Neural cell (in vitro differentiated cells): ENCODE data around the gene S100A16.

Experiments used
- EP300 ChIP-seq: fragments of 450-650 bp; conservative IDR thresholded peaks from 2 replicates; pipeline ENCODE4 v1.6.1; 2014; ENCODE audit warnings: antibody characterized with exemption, mild to moderate bottlenecking, moderate library complexity; ENCODE audit not compliant: poor library complexity, severe bottlenecking
- EZH2 ChIP-seq: fragments of 200-600, 300-800 bp; shearing (Covaris generic), sonication (generic); IDR thresholded peaks from 2 replicates; pipeline ENCODE4 v1.6.1; 2014; ENCODE audit warnings: antibody characterized with exemption, low read length, borderline replicate concordance, mild to moderate bottlenecking; ENCODE audit not compliant: insufficient read depth, poor library complexity, severe bottlenecking
- POLR2AphosphoS5 ChIP-seq: IDR thresholded peaks from 2 replicates; pipeline ENCODE4 v1.6.1; 2012
- TAF1 ChIP-seq: IDR thresholded peaks from 2 replicates; pipeline ENCODE4 v1.6.1; 2012; ENCODE audit warnings: low read depth
- TF ChIP-seq, protein P1 (sequence below): fragments of 450-650 bp; IDR thresholded peaks from 2 replicates; pipeline ENCODE4 v1.5.1; 2014; ENCODE audit warnings: antibody characterized with exemption, mild to moderate bottlenecking, moderate library complexity; ENCODE audit not compliant: poor library complexity, severe bottlenecking
- TF ChIP-seq, protein P2 (sequence below): IDR thresholded peaks from 2 replicates; pipeline ENCODE4 v1.6.1; 2012; ENCODE audit warnings: borderline replicate concordance

DNA sequence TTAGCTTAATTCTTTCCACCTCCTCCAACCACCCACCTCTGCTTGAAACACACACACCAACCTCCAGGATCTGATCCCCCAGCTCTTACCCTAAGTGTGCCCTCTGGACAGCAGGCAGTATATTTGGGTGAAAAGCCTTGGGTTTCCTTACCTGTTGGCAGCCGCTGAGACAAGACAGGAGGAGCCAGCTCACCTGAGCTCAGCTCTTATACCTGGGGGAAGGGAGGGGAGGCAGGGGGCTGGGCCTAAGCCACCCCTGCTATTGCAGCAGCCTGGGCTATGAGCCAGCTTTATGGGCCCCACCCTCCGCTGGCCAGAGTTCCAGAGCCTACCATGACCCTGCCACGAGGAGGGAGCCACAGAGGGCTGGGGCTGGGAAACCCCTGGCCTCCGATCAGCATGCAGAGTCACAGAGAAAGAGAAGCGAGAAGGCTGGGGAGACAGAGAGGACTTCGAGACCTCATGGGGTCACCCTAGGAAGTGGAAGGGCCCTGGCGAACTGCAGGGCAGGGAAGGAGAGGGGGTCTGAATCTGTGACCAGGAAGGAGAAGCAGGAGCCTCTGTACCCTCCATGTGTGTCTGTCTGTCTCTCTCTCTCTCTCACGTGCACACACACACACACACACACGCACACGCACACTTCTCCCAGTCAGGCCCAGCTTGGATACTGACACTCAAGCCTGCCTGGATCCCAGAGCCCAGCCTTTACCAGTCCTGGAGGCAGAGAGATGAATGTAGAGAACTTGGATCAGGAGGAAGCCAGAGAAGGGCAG, 3.4 kb upstream of the S100A16 start, which contains the start of gene S100A14:
- TF ChIP-seq, protein P1, sequence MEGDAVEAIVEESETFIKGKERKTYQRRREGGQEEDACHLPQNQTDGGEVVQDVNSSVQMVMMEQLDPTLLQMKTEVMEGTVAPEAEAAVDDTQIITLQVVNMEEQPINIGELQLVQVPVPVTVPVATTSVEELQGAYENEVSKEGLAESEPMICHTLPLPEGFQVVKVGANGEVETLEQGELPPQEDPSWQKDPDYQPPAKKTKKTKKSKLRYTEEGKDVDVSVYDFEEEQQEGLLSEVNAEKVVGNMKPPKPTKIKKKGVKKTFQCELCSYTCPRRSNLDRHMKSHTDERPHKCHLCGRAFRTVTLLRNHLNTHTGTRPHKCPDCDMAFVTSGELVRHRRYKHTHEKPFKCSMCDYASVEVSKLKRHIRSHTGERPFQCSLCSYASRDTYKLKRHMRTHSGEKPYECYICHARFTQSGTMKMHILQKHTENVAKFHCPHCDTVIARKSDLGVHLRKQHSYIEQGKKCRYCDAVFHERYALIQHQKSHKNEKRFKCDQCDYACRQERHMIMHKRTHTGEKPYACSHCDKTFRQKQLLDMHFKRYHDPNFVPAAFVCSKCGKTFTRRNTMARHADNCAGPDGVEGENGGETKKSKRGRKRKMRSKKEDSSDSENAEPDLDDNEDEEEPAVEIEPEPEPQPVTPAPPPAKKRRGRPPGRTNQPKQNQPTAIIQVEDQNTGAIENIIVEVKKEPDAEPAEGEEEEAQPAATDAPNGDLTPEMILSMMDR: no peak
- TF ChIP-seq, protein P2, sequence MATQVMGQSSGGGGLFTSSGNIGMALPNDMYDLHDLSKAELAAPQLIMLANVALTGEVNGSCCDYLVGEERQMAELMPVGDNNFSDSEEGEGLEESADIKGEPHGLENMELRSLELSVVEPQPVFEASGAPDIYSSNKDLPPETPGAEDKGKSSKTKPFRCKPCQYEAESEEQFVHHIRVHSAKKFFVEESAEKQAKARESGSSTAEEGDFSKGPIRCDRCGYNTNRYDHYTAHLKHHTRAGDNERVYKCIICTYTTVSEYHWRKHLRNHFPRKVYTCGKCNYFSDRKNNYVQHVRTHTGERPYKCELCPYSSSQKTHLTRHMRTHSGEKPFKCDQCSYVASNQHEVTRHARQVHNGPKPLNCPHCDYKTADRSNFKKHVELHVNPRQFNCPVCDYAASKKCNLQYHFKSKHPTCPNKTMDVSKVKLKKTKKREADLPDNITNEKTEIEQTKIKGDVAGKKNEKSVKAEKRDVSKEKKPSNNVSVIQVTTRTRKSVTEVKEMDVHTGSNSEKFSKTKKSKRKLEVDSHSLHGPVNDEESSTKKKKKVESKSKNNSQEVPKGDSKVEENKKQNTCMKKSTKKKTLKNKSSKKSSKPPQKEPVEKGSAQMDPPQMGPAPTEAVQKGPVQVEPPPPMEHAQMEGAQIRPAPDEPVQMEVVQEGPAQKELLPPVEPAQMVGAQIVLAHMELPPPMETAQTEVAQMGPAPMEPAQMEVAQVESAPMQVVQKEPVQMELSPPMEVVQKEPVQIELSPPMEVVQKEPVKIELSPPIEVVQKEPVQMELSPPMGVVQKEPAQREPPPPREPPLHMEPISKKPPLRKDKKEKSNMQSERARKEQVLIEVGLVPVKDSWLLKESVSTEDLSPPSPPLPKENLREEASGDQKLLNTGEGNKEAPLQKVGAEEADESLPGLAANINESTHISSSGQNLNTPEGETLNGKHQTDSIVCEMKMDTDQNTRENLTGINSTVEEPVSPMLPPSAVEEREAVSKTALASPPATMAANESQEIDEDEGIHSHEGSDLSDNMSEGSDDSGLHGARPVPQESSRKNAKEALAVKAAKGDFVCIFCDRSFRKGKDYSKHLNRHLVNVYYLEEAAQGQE: no peak
- no peak for TF ChIP-seq POLR2AphosphoS5
- no peak for TF ChIP-seq EP300
- no peak for TF ChIP-seq EZH2
- no peak for TF ChIP-seq TAF1
